Stimulated activated CD4-positive, alpha-beta T cell treated with anti-CD3 and anti-CD28 coated beads, Interleukin-12 subunit alpha, Interleukin-12 subunit beta, amount 100 ng/mL, for 4 hours (primary cell): ENCODE data around the gene DGKZ.

Source experiments
- DNase-seq: peaks from one replicate; pipeline ENCODE4 v3.0.0-alpha.2; 2020

The DGKZ gene

DNA sequence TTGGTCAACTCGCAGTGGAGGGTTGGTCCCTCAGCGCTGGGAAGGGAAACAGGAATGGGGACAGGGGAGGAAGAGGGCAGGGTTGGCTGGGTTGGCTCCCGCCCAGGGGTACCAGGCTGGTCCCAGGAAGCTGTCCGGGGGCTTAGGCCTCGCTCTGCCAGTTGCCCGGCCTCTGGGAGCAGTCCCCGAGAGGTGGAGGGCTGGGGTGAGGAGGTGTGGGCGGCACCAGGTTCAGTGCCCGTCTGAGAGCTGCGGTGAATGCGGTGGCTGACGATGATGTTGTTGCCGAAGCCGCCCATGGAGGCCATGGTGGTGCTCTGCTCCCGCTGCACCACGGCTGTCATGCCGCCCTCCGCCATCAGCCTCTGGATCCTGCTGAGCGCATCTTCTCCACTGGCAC is 50.3 kb downstream of the DGKZ start:
- DNase-seq: no peak

DNA sequence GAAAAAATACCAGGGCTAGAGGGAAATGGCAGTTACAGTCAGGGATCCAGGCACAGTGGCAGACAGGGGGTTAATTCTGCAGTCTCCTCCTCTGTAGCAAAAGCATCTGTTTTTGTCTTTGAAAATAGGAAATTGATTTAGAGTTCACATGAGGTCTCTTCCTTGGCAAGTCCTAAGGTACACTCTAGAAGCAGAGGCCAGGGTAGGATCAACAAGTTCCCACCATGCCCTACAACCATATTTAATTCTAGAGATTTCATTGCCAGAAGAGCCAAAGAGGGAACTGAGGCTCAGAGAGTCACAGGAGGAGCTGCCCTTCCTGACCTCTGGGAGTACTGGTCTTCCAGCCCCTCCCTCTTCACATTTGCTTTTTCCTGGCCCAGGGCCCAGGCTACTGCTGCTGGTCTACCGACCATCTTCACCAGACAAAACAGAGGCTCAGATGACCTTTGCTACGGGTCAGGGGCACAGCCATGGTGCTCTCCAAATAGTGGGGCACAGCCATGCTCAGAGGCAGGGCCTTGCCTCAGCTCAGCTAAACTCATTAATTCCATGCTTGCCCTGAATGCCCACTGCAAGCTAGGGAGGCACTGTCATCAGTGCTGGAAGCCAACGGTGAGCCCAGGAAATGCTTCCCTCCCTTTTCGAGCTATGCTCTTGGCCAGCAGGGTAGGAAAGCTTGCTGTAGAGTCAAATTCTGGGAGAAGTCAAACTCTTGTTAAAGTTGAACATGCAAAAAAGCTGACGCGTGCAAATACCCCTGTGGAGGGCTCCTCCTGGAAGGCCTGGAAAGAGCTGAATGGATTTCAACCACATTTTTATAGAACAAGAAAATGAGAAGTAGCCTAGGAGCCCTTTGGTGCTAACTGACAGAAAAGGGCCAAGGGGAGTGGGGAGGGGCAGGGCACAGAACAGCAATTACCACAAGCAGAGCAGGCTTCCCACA is 56.0 kb downstream of the DGKZ start:
- no peak for DNase-seq

GRCh38 chr11:46404476-46405017 is 57.3 kb downstream of the DGKZ start:
- DNase-seq: no peak

DNA sequence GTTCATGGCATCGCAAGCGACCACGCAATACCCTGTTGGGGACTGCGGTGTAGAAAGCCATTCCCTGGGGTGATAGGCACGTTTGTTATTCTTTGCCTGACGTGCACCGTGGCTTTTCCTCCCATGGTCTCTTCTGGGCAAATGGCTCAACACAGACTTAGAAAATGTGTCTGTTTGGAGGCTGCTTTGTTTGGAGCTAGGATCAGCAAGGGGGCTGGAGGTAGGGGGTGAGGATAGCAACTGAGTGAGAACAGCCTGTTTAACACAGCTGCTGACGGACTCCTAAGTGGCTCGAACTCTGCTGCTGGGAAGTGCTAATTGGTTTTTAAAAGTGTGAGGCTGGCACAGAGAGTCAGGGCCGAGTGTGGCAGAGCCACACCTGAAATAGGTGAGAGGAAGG is 60.4 kb downstream of the DGKZ start:
- no peak for DNase-seq

- DNase-seq: no peak
These were observed 61.2 kb downstream of the DGKZ start for GRCh38 chr11:46408407-46408986.

DNA sequence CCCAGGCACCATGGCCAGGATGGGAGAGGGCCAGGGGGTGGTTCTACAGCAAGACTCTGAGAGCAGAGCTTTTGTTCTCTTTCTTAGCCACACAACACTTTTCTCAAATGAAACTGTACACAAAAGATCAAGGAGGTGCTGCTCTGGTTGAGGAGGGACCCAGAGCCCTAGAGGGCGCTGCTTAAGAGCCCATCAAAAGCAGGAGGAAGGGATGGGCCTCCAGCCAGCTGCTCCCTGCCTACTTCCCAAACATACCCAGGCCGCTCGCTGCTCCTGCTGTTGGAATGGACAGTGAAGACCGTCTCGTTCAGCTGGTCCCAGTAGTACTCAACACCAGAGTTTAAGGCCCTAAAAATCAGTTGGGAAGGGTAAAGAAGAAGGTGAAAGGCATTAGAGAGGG is 62.8 kb downstream of the DGKZ start:
- DNase-seq: no peak

- no peak for DNase-seq
These were observed 66.7 kb downstream of the DGKZ start for GRCh38 chr11:46413760-46414465.

DNA sequence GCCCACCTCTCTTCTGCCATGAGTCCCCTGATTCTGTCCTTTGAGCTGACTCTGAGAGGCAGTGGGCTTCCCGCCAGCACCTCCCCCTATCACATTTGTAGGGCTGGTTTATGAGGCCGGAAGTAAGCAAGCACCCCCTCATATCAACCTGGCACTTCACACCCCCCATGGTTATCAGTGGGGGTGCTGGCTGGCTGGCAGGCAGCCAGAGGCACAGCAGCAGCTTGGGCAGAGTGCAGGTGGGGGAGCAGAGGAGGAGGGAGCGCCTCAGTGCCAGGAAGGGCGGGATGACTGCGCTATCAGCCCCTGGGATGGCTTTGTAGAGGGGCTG is 67.2 kb downstream of the DGKZ start:
- DNase-seq: no peak

DNA sequence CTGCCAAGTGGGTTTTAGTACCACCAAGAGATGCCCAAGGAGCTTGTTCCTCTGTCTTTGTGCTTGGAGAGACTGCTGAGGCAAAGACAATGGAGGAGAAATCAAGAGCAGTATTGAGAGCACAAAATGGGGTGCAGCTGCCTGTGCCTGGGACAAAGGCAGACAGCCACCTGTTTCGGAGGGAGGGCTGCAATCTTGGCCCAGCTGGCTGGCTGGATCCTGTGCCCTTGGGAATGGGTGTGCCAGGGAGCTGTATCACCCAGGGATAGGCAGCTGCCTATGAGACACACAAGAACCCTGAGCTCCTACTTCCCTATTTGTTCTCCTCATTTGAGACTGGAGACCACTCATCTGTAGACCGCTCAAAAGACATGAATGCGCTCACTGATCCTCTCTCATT is 67.6 kb downstream of the DGKZ start:
- no peak for DNase-seq

- DNase-seq: no peak
These were observed 70.4 kb downstream of the DGKZ start for GRCh38 chr11:46417711-46418110.

DNA sequence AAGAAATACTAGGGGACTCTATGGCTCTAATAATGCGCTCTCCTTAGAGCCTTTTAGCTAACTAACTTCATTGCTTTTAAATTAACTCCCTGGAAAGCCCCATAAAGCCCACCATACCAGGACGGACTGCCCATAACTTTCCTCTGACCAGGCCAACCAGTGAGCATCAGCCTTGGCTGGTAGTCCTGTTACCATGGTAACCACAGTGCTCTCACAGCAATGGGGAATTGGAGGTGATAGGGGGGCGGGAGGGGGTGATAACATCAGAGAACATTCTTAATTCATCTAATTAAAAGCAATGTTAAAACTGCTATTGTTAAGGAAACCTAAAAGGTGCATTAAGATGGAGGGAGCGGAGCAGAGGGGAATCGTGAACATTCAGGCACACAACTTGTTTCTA is 71.5 kb downstream of the DGKZ start:
- no peak for DNase-seq

DNA sequence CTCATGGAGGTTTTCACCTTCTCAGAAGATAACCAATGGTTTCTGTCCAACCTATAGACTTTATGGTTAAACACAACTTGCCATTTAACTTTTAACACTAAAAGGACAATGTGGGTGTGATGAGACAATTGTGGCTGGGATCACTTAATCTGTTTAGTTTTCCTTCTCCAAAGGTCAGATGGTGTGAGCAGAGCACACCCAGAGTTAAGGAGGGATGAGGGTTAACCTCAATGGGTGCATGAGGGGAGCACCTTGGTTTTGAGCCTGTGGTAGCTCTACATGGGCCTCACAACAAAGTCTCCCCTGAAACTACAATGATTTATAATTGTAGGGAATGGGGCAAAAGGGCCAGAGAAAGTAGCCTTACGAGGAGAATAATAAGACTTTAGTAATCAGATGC is 73.2 kb downstream of the DGKZ start:
- DNase-seq: no peak

GRCh38 chr11:46421257-46421880 is 74.1 kb downstream of the DGKZ start:
- no peak for DNase-seq

DNA sequence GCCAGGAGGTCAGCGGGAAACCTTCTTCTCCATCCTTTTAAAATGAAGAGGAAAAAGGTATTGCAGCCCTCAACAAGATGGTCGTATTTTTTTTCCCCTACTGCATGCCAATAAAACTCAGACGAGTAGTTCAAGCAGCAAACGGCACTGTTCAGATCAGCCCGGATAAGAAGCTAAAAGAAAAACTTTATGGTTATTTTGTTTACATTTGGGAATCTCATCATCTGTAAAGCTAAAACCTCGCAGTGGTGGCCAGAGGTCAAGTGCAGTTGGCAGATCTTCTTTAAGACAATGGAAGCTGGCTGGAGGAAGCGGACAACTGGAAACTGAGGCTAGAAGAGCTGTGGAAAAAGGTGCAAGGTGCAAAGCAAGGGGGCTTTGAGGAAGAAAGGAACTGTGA is 75.3 kb downstream of the DGKZ start:
- DNase-seq: no peak

DNA sequence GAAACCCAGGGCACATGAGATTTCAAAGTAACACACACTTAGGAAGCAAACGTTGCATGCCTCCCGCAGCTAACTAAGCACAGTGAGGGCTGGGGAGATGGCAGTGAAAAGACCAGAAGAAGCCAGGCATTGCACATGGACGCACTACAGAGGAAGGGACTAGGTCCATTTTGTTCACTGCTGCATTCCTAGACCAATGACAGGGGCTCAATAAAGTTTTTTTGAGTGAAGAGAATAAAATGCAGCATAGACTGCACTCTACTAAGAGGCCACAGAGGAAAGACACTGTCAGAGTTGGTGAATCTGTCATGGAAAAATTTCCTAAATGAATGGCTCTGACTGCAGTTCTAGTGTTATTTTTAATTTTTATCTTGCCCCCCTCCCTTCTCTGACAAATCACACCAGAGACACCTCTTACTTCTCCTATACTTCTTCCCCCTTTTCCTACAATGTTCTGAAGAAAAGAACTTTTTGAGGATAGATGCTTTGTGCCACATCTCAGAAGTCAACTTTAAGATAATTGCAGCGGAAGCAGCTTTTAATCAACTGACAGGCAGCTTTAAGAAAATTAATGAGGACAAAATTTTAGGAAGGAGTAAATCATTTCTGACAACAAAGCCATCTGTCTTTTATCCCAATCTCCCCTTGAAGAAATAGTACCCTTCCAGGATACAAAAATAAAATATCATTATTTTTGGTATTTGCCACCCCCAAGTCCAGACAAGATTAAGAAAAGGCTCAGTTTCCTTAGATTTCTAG is 79.1 kb downstream of the DGKZ start:
- DNase-seq: no peak

- no peak for DNase-seq
These were observed 80.1 kb downstream of the DGKZ start for GRCh38 chr11:46427364-46427763.

- DNase-seq: no peak
These were observed 82.5 kb downstream of the DGKZ start for GRCh38 chr11:46429717-46430116.
